Measurements from ENCODE around the gene MIS12. TPM values are rescaled to one million over a fixed set of nuclear protein-coding genes. Genes with fewer than 3 reads are reported as not detected.

MIS12 gene
- total and polyA plus RNA-seq, 2 of the 4 experiments (the other 2 are of a cell fraction), result 7.5 to 11.7 TPM

DNA sequence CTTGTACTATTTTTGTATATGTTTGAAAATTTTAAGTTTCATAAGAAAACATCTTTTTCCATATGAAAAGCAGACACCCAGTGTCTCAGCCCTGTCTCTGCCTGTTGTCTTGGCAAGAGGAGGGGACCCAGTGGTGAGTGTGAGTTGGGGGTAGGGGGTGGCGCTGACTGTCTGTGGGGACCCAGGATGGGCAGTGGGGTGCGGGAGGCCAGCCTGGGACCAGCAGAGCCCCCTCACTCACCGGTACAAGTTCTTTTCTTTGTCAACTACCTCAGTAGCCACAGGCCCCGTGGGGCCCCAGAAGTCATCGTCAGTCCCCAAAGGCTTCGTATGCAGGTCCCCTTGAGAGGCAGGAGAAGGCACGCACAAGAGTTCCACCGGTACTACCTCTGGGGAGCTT, 46.2 kb downstream of the MIS12 start:
- H2BK5ac ChIP-seq (ENCODE audit: low read depth, low read length, poor library complexity, severe bottlenecking), result no peak overlapping the region
- in situ Hi-C loops (cut with MboI; ENCODE audit: low sequenced_read_pairs), result no loop called here
- dilution Hi-C loops (cut with HindIII; ENCODE audit: low sequenced_read_pairs, unreplicated experiment), result no loop called here
- H2BK15ac ChIP-seq (ENCODE audit: low read depth, low read length), result no peak overlapping the region
- no peak overlapping the region for H4K5ac ChIP-seq (ENCODE audit: low read depth, low read length)
- H2BK120ac ChIP-seq (ENCODE audit: low read depth, low read length), result no peak overlapping the region
- no peak overlapping the region for H2BK20ac ChIP-seq (ENCODE audit: low read depth, low read length)
- WGBS, 2 experiments (ENCODE audit: extremely low coverage in 2 of 2, insufficient read length in 1 of 2), result 79% methylated on average over 4 of the region's 8 CpGs; no CpG with 5 or more reads in 1 of the 2 experiments
- no TSS peak for BruUV-seq (replicated peaks)
- H3K4ac ChIP-seq (ENCODE audit: low read depth, low read length), result no peak overlapping the region
- ChIA-PET CTCF (interaction anchor here (1.4 kb wide), 1 partner anchor 33 kb away, joined by 3 read pairs; no protein-coding TSS in a partner anchor), POLR2A (ENCODE audit: unreplicated experiment) (no interaction called here)
- H3K79me1 ChIP-seq (ENCODE audit: low read depth in 1 of 2, low read length in 2 of 2), result peaks cover 0 to 7% of the 10 kb centered on the region in 2 experiments; a peak in 2 of 4 replicates
- H2AK5ac ChIP-seq (ENCODE audit: low read depth, low read length), result no peak overlapping the region
- no peak overlapping the region for H3K27ac ChIP-seq (ENCODE audit: insufficient read depth, low read length)
- no peak overlapping the region for H3K23ac ChIP-seq (ENCODE audit: low read depth, low read length)
- intact Hi-C loops (cut with micrococcal nuclease), result no loop called here
- H4K91ac ChIP-seq (ENCODE audit: insufficient read depth, low read depth, low read length), result no peak overlapping the region
- H3K4me2 ChIP-seq (ENCODE audit: low read depth, low read length), result no peak overlapping the region
- no peak overlapping the region for H3K18ac ChIP-seq (ENCODE audit: low read depth, low read length)
- no peak overlapping the region for H3K14ac ChIP-seq (replicated peaks; ENCODE audit: low read depth, low read length)
- no peak overlapping the region for H3K56ac ChIP-seq (ENCODE audit: extremely low read depth, insufficient read depth, low read length)
- H3K9me1 ChIP-seq (ENCODE audit: insufficient read depth, low read length), result peaks cover 7% of the 10 kb centered on the region; the same call in 1 of the 2 replicates
- H2AFZ ChIP-seq (replicated peaks; ENCODE audit: low read length, poor library complexity), result no peak overlapping the region
- TF ChIP-seq POLR2A (IDR thresholded peaks at IDR 0.05; ENCODE audit: low read depth, low read length), result no peak
- no peak for TF ChIP-seq MAZ (IDR thresholded peaks at IDR 0.05; ENCODE audit: borderline replicate concordance, low read depth, low read length)
- TF ChIP-seq RCOR1 (IDR thresholded peaks at IDR 0.05; ENCODE audit: insufficient replicate concordance, low read length), result no peak
- TF ChIP-seq BHLHE40 (IDR thresholded peaks at IDR 0.05; ENCODE audit: low read depth, low read length), result no peak
- TF ChIP-seq NFE2L2 (IDR thresholded peaks at IDR 0.05; ENCODE audit: low read depth, low read length), result no peak
- TF ChIP-seq MAFK (IDR thresholded peaks at IDR 0.05; ENCODE audit: low read depth, low read length), result no peak
- TF ChIP-seq, protein P1, sequence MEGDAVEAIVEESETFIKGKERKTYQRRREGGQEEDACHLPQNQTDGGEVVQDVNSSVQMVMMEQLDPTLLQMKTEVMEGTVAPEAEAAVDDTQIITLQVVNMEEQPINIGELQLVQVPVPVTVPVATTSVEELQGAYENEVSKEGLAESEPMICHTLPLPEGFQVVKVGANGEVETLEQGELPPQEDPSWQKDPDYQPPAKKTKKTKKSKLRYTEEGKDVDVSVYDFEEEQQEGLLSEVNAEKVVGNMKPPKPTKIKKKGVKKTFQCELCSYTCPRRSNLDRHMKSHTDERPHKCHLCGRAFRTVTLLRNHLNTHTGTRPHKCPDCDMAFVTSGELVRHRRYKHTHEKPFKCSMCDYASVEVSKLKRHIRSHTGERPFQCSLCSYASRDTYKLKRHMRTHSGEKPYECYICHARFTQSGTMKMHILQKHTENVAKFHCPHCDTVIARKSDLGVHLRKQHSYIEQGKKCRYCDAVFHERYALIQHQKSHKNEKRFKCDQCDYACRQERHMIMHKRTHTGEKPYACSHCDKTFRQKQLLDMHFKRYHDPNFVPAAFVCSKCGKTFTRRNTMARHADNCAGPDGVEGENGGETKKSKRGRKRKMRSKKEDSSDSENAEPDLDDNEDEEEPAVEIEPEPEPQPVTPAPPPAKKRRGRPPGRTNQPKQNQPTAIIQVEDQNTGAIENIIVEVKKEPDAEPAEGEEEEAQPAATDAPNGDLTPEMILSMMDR (conservative IDR thresholded peaks at IDR 0.05; ENCODE audit: low read depth, low read length), result no peak
- no peak for TF ChIP-seq CHD1 (IDR thresholded peaks at IDR 0.05; ENCODE audit: low read depth, low read length)
- peaks cover 5% of the 10 kb centered on the region for H3K4me1 ChIP-seq (ENCODE audit: control insufficient read depth, insufficient read depth, low read length)
- peaks cover 22% of the 10 kb centered on the region for H3K36me3 ChIP-seq (ENCODE audit: control insufficient read depth, insufficient read depth, low read length)
- no peak overlapping the region for H2AK9ac ChIP-seq (replicated peaks; ENCODE audit: low read depth, low read length, poor library complexity)
- no peak for ATAC-seq (ENCODE audit: low read depth)
- no peaks in the 10 kb centered on the region for H3K9me3 ChIP-seq (ENCODE audit: control insufficient read depth, insufficient read depth, low read length)
- H4K8ac ChIP-seq (ENCODE audit: low read depth in 2 of 2, low read length in 2 of 2), result no peak overlapping the region
- H4K20me1 ChIP-seq (ENCODE audit: insufficient read depth, low read length), result no peaks in the 10 kb centered on the region
- no peaks in the 10 kb centered on the region for H3K27me3 ChIP-seq (ENCODE audit: control insufficient read depth, insufficient read depth, low read length)
- H3K4me3 ChIP-seq (ENCODE audit: insufficient read depth, low read depth, low read length), result no peak overlapping the region
- H3K9ac ChIP-seq (ENCODE audit: low read depth, low read length), result no peak overlapping the region
- DNase-seq, result no peak

Data from IMR-90 (cell line).